Gastroesophageal sphincter (tissue), 3 donors: ENCODE measurements around the gene ZNF45.

ENCODE experiments used
- POLR2A ChIP-seq, 2 donors: fragments of 450-650 bp; IDR thresholded peaks; one replicate each; pipeline ENCODE4 v1.6.1; 2017; ENCODE audit warnings: antibody characterized with exemption in 2 of 2, mild to moderate bottlenecking in 2 of 2, moderate library complexity in 1 of 2
- POLR2AphosphoS5 ChIP-seq: sonication (generic); formaldehyde crosslinking; IDR thresholded peaks from one replicate; pipeline ENCODE4 v1.6.1; 2017; ENCODE audit warnings: antibody characterized with exemption
- TF ChIP-seq, protein P1 (sequence below), 4 experiments: fragments of 200-600 bp in 2 of 4; fragments of 450-650 bp in 2 of 4; sonication (generic) in 1 of 4; IDR thresholded peaks; one replicate each; pipeline ENCODE4 v1.5.1; 2017 to 2019; ENCODE audit warnings: antibody characterized with exemption in 4 of 4, mild to moderate bottlenecking in 2 of 4, moderate library complexity in 2 of 4

DNA sequence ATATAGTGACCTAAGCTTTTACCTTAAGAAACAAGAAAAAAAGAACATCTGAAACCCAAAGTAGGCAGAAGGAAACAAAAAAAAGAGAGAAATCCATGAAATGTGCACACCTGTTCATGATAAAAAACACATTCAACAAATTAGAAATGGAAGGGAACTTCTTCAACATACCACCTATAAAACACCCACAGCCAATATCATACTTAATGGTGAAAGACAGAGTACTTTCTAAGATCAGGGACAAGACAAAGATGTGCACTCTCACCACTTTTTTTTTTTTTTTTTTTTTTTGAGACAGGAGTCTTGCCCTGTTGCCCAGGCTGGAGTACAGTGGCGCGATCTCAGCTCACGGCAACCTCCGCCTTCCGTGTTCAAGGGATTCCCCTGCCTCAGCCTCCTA is 29.2 kb downstream of the ZNF45 start:
- no peak for TF ChIP-seq POLR2A (IDR thresholded peaks at IDR 0.05)
- TF ChIP-seq, protein P1, sequence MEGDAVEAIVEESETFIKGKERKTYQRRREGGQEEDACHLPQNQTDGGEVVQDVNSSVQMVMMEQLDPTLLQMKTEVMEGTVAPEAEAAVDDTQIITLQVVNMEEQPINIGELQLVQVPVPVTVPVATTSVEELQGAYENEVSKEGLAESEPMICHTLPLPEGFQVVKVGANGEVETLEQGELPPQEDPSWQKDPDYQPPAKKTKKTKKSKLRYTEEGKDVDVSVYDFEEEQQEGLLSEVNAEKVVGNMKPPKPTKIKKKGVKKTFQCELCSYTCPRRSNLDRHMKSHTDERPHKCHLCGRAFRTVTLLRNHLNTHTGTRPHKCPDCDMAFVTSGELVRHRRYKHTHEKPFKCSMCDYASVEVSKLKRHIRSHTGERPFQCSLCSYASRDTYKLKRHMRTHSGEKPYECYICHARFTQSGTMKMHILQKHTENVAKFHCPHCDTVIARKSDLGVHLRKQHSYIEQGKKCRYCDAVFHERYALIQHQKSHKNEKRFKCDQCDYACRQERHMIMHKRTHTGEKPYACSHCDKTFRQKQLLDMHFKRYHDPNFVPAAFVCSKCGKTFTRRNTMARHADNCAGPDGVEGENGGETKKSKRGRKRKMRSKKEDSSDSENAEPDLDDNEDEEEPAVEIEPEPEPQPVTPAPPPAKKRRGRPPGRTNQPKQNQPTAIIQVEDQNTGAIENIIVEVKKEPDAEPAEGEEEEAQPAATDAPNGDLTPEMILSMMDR (IDR thresholded peaks at IDR 0.05): no peak
- TF ChIP-seq POLR2AphosphoS5: no peak
